Measurements from ENCODE around the gene CSN3.

The CSN3 gene

DNA sequence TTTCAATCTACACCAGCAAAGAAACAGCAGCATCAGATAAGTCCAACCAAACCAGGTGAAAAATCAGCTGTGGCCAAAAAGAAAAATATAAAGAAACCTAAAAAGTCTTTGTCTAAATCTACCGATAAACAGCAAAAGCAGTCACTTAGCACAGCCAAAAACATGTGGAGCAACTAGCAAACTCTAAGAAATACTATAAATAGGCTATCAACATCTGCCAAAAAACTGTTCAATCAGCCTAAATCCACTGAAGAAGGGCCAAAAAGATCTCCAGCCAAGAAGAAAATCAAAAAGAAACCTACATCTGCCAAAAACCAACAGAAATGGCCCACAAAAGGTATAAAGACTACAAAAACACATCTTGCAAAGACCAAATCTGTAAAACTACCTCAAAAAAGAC, 55.7 kb downstream of the CSN3 start:
- Histone ChIP-seq H3K4me2 (ENCODE audit: low read depth, low read length, poor library complexity, severe bottlenecking) (peak overlapping the region; percentile 13), H3K4me3 (ENCODE audit: insufficient read depth, low read length, poor library complexity, severe bottlenecking) (no peak overlapping the region)

GRCh38 chr4:70299643-70300042, 57.2 kb downstream of the CSN3 start:
- Histone ChIP-seq H2AFZ (ENCODE audit: low read depth, low read length, severe bottlenecking) (no peak overlapping the region), H3K27ac (ENCODE audit: low read depth, low read length) (no peak overlapping the region), H3K4me3 (ENCODE audit: insufficient read depth, low read length, poor library complexity, severe bottlenecking) (no peak overlapping the region), H3K36me3 (ENCODE audit: low read length) (no peaks in the 10 kb centered on the region), H3K9ac (ENCODE audit: low read length) (no peak overlapping the region), H4K20me1 (ENCODE audit: low read depth, low read length) (no peaks in the 10 kb centered on the region), H3K9me3 (ENCODE audit: insufficient read depth, low read length) (no peaks in the 10 kb centered on the region), H3K27me3 (ENCODE audit: low read length) (no peaks in the 10 kb centered on the region), H3K9me2 (replicated peaks; ENCODE audit: insufficient read depth, low read length) (no peaks in the 10 kb centered on the region), H3K4me2 (ENCODE audit: low read depth, low read length, poor library complexity, severe bottlenecking) (no peak overlapping the region), H3F3A (ENCODE audit: insufficient read depth) (no peaks in the 10 kb centered on the region), H3K79me2 (ENCODE audit: insufficient read depth, low read length) (no peaks in the 10 kb centered on the region)
- TF ChIP-seq CTCF (IDR thresholded peaks at IDR 0.05; ENCODE audit: insufficient read depth, low read length, poor library complexity, severe bottlenecking) (no peak), EZH2phosphoT487 (conservative IDR thresholded peaks at IDR 0.05; ENCODE audit: low read length) (no peak)

More for the DNA sequence above, 55.7 kb downstream of the CSN3 start:
- Histone ChIP-seq H3K36me3 (ENCODE audit: low read length) (no peaks in the 10 kb centered on the region), H3K79me2 (ENCODE audit: insufficient read depth, low read length) (no peaks in the 10 kb centered on the region), H3K9me2 (replicated peaks; ENCODE audit: insufficient read depth, low read length) (no peaks in the 10 kb centered on the region), H3K9me3 (ENCODE audit: insufficient read depth, low read length) (no peaks in the 10 kb centered on the region), H3F3A (ENCODE audit: insufficient read depth) (no peaks in the 10 kb centered on the region), H2AFZ (ENCODE audit: low read depth, low read length, severe bottlenecking) (no peak overlapping the region), H4K20me1 (ENCODE audit: low read depth, low read length) (no peaks in the 10 kb centered on the region), H3K9ac (ENCODE audit: low read length) (no peak overlapping the region), H3K27me3 (ENCODE audit: low read length) (no peaks in the 10 kb centered on the region), H3K27ac (ENCODE audit: low read depth, low read length) (no peak overlapping the region)
- TF ChIP-seq EZH2phosphoT487 (conservative IDR thresholded peaks at IDR 0.05; ENCODE audit: low read length) = no peak
- no peak for TF ChIP-seq CTCF (IDR thresholded peaks at IDR 0.05; ENCODE audit: insufficient read depth, low read length, poor library complexity, severe bottlenecking)

DNA sequence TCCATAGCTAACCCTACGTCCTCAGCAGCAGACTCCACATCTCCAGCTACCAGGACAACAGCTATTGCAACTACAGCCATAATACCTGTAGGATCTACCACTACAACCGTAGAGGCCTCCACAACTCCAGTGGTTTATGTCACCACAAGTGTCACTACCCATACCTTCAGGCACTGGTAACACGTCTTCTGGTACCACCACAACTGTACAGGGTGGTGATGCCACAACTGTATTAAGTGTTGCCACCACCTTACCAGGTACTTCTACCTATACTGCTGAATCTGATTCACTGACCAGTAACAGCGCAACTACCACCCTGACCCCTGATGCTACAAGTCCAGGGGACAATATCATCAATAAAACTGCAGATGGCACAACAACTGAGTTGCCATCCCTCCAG, 57.8 kb downstream of the CSN3 start:
- Histone ChIP-seq H3K9ac (ENCODE audit: low read length) (no peak overlapping the region), H3F3A (ENCODE audit: insufficient read depth) (no peaks in the 10 kb centered on the region), H4K20me1 (ENCODE audit: low read depth, low read length) (no peaks in the 10 kb centered on the region), H3K4me3 (ENCODE audit: insufficient read depth, low read length, poor library complexity, severe bottlenecking) (no peak overlapping the region), H3K27ac (ENCODE audit: low read depth, low read length) (no peak overlapping the region), H3K4me2 (ENCODE audit: low read depth, low read length, poor library complexity, severe bottlenecking) (no peak overlapping the region), H2AFZ (ENCODE audit: low read depth, low read length, severe bottlenecking) (no peak overlapping the region), H3K36me3 (ENCODE audit: low read length) (no peaks in the 10 kb centered on the region), H3K9me2 (replicated peaks; ENCODE audit: insufficient read depth, low read length) (no peaks in the 10 kb centered on the region), H3K79me2 (ENCODE audit: insufficient read depth, low read length) (no peaks in the 10 kb centered on the region), H3K9me3 (ENCODE audit: insufficient read depth, low read length) (no peaks in the 10 kb centered on the region), H3K27me3 (ENCODE audit: low read length) (no peaks in the 10 kb centered on the region)
- no peak for TF ChIP-seq EZH2phosphoT487 (conservative IDR thresholded peaks at IDR 0.05; ENCODE audit: low read length)
- no peak for TF ChIP-seq CTCF (IDR thresholded peaks at IDR 0.05; ENCODE audit: insufficient read depth, low read length, poor library complexity, severe bottlenecking)

All from SU-DHL-6 (cell line).